Frontal cortex (tissue), 4 donors: ENCODE results near the gene PNPLA2. TPM values are rescaled to one million over a fixed set of nuclear protein-coding genes. Genes with fewer than 3 reads are reported as not detected.

ENCODE experiments used
- DNase-seq, 2 donors: peaks; one replicate each; pipeline ENCODE4 v3.0.0; 2012; ENCODE audit warnings: low spot score in 2 of 2
- FAIRE-seq: peaks from 2 replicates; lab custom pipeline; 2012; peaks lifted over from hg19 to GRCh38; lab: Jason Lieb, UNC
- total RNA-seq: library from RNA; depleted of rRNA; stranded (reverse); fragments of >200 nt; gene quantifications from one replicate; pipeline ENCODE4 v1.2.3, GENCODE V29; 2014
- donor health status: control.
- donor health status: control.
- donor health status: control.

The PNPLA2 gene
- total RNA-seq, 1 donor from 2014 or later = 5.3 TPM

GRCh38 chr11:782264-783174 lies 36.2 kb upstream of the PNPLA2 start:
- FAIRE-seq (no peak), DNase-seq (no peak)

DNA sequence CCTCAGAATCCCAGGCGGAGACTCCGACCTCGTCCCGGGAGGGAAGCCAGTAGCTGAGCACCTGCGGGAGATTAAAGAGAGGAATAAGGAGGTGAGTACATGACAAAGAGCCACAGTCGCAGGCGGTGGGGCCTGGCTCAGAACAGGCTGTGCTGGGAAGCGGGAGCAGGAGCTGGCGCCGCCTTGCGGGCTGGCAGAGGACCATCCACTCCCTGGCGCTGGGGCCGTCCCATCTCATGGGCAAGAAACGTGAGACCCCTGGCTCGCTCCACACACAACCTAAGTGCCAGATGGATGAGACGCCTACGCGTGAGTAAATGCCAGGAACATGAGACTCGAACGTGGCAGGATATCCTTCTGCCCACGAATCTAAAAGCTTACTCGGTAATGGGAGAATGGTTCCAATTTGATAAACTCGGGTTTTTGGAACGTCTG lies 35.1 kb upstream of the PNPLA2 start:
- no peak for FAIRE-seq
- peak; percentile 66 to 85 for DNase-seq

DNA sequence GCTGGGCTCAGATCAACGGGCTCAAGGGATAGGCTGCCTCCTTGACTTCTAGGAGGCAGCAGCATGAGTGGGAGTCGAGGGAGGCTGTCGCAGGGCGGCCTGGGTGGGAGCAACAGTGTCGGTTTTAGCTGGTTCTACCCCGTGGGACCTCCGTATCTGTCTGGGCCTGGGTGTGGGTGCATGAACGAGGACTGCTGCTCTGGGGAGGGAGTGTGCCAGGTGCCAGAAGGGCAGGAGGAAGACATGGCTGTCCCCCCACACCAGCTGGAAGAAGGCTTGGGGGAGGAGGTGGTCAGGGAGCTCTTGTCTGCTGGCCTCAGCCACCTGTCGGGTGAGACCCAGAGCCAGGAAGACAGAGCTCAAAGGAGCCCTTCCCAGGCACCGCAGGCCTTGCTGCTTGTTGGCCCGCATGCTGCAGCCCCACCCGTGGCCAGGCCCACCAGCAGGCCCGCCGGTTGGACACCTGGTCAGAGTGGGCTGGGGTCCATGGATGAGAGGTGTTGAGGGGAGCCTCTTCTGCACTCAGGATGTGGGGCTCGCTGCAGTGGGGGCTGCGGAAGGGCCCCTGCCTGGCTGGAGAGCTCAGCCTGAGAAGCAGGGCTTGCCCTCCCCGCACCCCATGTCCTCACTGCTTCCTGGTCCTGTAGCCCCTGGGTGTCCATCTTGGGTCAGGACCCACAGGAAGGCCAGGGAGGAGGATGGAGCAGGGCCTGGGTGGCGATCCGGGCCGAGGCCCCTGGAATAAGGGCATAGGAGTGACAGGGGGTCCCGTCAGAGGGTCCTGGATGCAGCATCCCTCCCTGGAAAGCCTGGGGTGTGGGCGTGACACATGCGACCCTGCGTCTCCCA lies 32.3 kb upstream of the PNPLA2 start:
- FAIRE-seq = no peak
- DNase-seq = no peak

DNA sequence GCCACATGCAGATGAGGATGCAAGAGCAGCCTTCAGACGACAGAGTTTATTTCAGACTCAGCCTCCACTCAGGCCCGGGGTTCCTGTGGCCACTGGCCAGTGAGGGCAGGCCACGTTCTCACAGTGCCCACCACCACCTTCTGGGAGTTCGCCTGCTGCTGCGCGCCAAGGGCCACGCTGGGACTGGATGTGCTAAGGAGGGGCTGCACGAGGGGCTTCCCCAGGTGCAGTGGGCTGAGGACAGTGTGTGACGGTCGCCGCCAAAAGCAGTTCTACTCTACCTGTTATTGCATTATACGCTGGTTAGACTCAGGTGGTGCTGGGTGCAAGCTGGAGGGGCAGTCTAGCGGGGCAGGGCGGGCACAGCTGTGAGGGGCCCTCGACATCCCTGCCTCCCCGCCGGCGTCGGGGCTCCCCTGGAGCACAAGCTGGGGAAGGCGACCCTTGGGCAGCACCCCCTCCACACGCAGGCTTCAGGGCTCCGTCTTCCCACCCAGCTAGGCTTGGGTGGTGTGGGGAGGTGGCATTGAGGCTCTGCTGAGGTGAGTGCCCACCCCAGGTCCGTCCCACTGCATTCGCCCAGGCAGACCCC lies 31.5 kb upstream of the PNPLA2 start:
- DNase-seq (no peak), FAIRE-seq (no peak)

DNA sequence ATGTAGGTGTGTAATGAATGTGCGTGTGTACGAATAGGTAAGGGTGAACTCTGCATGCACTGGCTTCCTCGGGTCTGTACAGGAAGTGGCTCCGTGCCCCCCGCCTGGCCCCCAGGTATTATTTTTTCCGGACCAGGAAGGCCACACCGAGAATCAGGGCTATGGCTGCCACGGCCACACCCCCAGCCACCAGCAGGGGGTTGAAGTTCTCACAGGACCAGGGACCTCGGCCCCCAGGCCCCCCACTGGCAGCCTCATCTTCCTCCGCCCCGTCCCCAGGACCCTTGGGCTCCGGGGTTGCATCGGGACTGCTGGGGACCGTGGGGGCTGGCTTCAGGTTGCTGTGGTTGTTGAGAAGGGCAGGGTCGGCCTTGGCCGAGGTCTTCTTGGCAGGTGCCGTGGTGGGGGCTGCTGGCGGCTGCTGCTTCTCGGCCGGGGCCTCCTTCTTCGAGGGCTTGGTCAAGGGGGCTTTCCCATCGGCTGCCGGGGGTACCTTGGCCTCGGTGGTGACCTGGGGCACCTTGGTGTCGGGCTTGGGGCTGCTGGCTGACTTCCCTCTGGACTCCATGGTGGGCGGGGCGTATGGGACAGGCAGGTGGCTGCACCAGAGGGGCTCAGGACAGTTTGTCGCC lies 30.6 kb upstream of the PNPLA2 start:
- DNase-seq (no peak), FAIRE-seq (no peak)

DNA sequence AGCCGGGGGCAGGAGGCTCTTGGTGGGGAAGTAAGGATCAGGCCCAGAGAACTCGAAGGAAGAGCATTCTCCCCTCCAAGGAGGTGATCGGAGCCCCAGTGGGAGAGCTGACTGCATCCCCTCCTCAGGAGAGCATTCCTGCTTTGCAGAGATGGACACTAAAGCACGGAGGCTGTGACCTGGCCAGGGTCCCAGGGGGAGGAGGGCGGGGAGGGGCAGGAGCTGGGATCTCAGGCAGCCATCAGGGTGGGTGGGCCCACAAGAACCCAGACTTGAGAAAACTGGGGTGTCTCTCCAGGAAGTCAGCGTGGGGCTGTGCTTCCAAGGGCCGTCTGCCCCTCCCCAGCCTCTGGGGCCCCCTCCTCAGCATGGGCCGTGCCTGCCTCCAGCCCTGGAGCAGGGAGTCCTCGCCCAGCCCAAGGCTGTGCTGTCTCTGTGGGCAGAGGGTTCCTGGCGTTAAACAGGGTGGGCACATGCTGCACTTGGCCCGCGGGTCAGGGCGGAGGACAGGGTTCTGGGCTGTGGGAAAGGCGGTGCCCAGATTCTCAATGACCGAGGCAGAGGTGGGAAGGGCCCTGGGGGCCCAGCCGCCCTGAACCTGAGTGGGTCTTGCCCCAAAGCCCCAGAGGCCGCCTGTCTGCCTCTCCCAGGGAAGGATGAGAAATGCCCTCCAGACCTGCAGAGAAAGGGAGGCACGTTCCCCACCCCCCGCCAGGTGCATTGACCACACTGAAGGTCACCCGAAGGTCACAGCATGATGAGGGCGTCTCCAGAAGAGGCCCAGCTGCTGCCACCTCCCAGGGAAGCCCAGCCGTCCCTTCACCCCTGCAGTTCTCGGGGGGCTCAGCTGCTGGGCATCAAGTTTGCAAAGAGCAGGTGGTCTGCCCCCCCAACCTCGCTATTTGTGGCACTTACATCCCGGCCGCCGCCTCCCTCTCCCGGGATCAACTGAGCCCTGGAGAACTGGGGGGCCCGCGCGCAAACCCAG lies 29.5 kb upstream of the PNPLA2 start:
- DNase-seq = no peak
- no peak for FAIRE-seq

GRCh38 chr11:789943-790342 lies 28.8 kb upstream of the PNPLA2 start, which contains the start of gene CEND1:
CEND1 (minus strand) TSS chr11:790090; CDS start chr11:788576, 1,514 bp downstream.
- FAIRE-seq (no peak), DNase-seq (peak; percentile 86 to 90)

DNA sequence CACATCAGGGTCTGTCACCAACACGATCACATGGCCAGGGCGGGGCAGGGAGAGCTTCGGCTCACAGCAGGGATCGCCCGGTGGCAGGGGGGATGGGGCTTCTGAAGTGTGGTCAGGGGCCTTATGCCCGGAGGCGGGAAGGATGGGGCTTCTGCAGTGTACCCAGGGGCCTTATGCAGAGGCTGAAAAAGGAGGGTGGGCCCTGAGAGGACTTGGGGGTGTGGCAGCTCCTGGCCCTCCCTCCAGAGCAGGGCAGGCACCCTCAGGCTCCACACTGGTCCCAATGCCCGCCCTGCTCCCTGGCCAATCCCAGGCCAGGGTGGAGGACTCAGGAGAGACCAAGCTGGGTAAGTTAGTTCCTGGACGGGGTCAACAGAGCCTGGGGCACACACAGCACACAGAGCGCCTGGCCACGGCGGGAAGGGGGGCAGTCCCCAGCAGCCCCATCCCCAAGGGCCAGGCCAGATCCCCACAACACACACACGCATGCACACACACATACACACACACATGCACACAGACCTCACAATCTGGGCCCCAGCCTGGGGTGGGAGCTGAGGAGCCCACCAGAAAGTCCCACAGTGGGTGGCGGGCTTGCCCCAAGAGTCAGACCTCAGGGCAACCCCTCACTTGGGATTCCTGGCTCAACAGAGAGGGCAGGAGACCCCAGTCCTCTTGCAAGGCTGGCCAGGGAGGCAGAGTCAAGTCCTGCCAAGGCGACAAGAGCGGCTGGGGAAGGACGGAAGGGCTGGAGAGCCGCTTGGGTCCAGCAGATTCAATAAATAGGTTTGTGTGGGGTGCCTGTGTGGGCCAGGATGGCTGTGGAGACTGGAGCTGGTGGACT lies 27.8 kb upstream of the PNPLA2 start:
- FAIRE-seq (no peak), DNase-seq (no peak)

- DNase-seq = no peak
- no peak for FAIRE-seq
These were observed 26.8 kb upstream of the PNPLA2 start for GRCh38 chr11:791658-792534.

- no peak for DNase-seq
- FAIRE-seq = no peak
These were observed 26.2 kb upstream of the PNPLA2 start for GRCh38 chr11:792535-792821.

GRCh38 chr11:792873-793272 lies 25.8 kb upstream of the PNPLA2 start:
- DNase-seq (no peak), FAIRE-seq (no peak)

GRCh38 chr11:793556-793955 lies 25.2 kb upstream of the PNPLA2 start:
- FAIRE-seq (no peak), DNase-seq (no peak)

DNA sequence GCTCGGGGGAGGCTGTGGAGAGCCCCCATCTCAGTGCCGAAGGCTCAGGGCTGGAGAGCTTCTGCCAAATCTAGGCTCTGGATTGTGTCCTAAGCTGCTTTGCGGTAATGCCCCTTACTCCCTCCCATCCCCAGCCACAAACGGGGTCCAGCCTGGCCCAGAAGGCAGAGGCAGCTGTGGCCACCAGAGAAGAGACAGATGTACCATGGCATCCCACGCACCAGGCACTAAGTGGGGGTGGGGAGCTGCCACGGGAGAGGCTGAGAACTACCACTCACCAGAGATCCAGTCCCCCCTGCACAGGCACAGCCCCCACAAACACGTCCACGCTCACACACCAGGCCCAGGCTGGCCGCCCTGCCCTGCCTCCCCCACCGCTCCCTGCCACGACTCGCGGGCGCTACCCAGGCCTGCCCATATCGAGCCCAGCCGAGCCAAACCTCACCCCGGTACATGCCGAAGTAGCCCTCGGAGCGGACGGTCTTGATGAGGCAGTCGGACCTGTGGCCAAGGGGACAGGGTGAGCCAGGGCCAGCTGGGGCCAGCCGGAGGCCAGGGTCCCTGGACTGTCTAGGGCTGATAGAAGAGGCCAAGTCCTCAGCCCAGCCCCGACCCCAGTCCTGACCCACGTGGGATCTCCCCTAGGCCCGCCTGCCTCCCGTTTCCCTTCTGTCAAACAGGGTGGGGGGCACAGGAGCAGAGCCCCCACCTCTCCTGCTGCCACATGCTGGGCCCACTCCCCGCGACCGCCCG lies 24.5 kb upstream of the PNPLA2 start:
- DNase-seq (no peak), FAIRE-seq (no peak)

DNA sequence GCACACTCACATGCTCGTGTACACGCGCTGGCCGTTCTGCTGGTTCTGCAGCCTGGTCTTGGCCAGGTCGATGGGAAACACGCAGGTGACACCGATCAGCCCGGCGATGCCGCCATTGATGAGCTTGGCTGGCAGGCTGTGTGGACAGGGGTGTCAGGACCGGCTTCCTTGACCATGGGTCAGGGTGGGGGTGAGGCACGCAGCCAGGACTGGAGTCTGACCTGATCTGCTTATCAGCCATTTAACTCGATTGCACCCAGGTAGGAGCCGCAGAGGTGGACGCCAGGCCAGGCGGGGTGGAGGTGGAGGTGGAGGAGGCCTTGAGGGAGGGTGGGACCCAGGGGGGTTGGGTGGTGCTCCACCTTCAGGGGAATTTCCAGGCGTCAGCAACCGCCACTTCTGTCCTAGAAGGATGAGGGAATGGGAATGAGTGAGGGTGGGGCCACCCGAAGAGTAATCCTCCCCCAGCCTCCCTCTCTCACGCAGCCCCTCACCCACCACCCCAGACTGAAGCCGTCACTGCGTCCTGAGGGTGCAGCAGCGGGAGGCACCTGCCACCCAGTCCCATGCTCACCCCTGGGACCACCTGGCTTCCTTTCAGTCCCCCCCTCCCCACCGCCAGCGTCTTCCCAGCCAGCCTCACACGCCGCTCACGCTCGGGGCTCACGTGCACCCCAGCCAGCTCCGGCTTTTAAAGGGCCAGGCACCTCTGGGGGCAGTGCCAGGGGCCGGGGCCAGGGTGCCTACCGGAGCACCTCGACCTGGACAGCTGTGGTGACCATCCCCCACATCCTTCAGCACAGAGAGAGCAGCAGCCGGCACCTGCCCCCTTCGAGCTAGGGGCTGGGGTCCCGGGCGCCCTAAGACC lies 23.7 kb upstream of the PNPLA2 start:
- DNase-seq (no peak), FAIRE-seq (no peak)
